Body of pancreas (tissue), 4 donors: ENCODE measurements around the gene NEGR1. TPM values are rescaled to one million over a fixed set of nuclear protein-coding genes. Genes with fewer than 3 reads are reported as not detected.
A peak's percentile ranks its signal among the peaks of the same experiment; 100 is the strongest.

Experiments
- ATAC-seq: fragments of 150-250 bp; one replicate; pipeline ENCODE4 v1.9.1; 2016
- DNase-seq, 4 donors: peaks; one replicate each; pipeline ENCODE4 v3.0.0-alpha.2; 2019
- H3K27ac ChIP-seq, 4 donors: fragments of 200-600 bp; sonication (generic); 1 replicate in 3 of 4; 2 replicates in 1 of 4; pipeline versions ENCODE4 v1.5.1 to v1.6.1; 2016 to 2019; ENCODE audit warnings: mild to moderate bottlenecking in 1 of 4, mixed read lengths in 1 of 4, moderate library complexity in 1 of 4
- H3K27me3 ChIP-seq, 2 donors: fragments of 200-600 bp; sonication (generic); one replicate each; pipeline ENCODE4 v1.6.0; 2016; ENCODE audit warnings: mild to moderate bottlenecking in 1 of 2
- H3K36me3 ChIP-seq, 2 donors: fragments of 200-600 bp; sonication (generic); replicated peaks in 1 of 2; 2 replicates each; pipeline ENCODE4 v1.5.1; 2016; ENCODE audit warnings: low read depth in 2 of 2; ENCODE audit not compliant: insufficient read depth in 1 of 2
- H3K4me1 ChIP-seq: fragments of 200-600 bp; sonication (generic); one replicate; pipeline ENCODE4 v1.6.0; 2016
- H3K4me3 ChIP-seq, 2 donors: fragments of 200-600 bp; sonication (generic); 1 replicate in 1 of 2; 2 replicates in 1 of 2; pipeline ENCODE4 v1.5.1; 2016 to 2019
- H3K9me3 ChIP-seq, 3 donors: fragments of 200-600 bp; sonication (generic); 1 replicate in 2 of 3; 2 replicates in 1 of 3; pipeline ENCODE4 v1.5.1; 2016
- POLR2A ChIP-seq, 3 donors: fragments of 450-650 bp; IDR thresholded peaks; one replicate each; pipeline ENCODE4 v1.6.1; 2016; ENCODE audit warnings: antibody characterized with exemption in 3 of 3, mild to moderate bottlenecking in 2 of 3
- WGBS, 2 donors: methylation state at CpG; one replicate each; pipeline ENCODE4 v1.1.5; 2017; 5-methylcytosine and 5-hydroxymethylcytosine counted together
- intact Hi-C: fragments of 100-400 bp; cut with DNase I; formaldehyde crosslinking; loops from one replicate; pipeline ENCODE4 v1.15.1; 2023
- total RNA-seq, 2 donors: library from RNA; depleted of rRNA; stranded (reverse); fragments of >200 nt; gene quantifications; one replicate each; pipeline ENCODE4 v1.1.0, GENCODE V29; 2016
- TF ChIP-seq, protein P1 (sequence below), 7 experiments: fragments of 450-650 bp in 4 of 7; fragments of 200-600 bp in 3 of 7; sonication (generic) in 3 of 7; IDR thresholded peaks; one replicate each; pipeline ENCODE4 v1.5.1; 2016 to 2019; ENCODE audit warnings: antibody characterized with exemption in 7 of 7

The NEGR1 gene
- total RNA-seq, 2 donors from 2014 or later = 6.3 to 9.6 TPM

DNA sequence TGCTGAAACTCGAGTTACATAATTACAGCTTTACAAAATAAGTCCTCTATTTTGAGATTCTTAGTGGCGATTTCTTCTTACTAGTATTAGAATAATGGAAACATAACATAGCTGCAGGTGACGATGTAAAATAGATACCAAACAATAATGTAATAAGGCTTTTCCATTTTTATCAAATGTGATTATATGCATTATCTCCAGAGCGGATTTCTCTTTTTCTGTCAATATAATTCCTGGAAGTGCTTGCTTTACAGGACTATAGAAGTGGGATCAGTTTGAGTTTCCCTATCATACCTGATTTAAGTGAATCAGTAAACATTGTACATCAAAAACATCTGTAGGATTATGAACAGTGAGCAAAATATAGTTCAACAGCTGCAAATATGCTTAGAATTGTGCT, 442.5 kb downstream of the NEGR1 start:
- no peaks in the 10 kb centered on the region for H3K9me3 ChIP-seq
- no peak overlapping the region for H3K4me3 ChIP-seq
- ATAC-seq = no peak
- no peak for DNase-seq
- TF ChIP-seq, protein P1, sequence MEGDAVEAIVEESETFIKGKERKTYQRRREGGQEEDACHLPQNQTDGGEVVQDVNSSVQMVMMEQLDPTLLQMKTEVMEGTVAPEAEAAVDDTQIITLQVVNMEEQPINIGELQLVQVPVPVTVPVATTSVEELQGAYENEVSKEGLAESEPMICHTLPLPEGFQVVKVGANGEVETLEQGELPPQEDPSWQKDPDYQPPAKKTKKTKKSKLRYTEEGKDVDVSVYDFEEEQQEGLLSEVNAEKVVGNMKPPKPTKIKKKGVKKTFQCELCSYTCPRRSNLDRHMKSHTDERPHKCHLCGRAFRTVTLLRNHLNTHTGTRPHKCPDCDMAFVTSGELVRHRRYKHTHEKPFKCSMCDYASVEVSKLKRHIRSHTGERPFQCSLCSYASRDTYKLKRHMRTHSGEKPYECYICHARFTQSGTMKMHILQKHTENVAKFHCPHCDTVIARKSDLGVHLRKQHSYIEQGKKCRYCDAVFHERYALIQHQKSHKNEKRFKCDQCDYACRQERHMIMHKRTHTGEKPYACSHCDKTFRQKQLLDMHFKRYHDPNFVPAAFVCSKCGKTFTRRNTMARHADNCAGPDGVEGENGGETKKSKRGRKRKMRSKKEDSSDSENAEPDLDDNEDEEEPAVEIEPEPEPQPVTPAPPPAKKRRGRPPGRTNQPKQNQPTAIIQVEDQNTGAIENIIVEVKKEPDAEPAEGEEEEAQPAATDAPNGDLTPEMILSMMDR (IDR thresholded peaks at IDR 0.05) = no peak
- no peak for TF ChIP-seq POLR2A (IDR thresholded peaks at IDR 0.05)
- H3K27me3 ChIP-seq = no peaks in the 10 kb centered on the region
- WGBS, 2 donors = 65 to 81% methylated on average over 4 of the region's 4 CpGs
- no peak overlapping the region for H3K27ac ChIP-seq
- peaks cover 4% of the 10 kb centered on the region for H3K4me1 ChIP-seq
- intact Hi-C loops = no loop called here
- H3K36me3 ChIP-seq = no peaks in the 10 kb centered on the region

DNA sequence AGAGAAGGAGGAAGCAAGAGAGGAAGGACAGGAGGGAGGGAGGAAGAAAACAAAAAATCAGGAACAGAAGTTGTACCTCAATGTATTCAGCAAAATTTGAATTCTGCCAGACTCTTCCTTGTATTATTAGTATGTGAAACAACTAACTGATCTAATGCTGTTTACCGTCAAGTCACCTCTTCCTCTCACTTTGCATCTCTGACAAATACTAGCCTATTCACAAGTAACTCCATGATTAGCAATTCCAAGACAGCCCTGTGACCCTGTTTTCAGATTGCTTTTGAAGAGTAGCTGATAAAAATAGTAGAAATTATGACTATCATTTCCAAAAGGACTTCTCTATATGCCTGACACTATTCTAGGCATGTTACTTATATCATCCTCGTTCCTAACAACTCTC, 445.4 kb downstream of the NEGR1 start:
- WGBS, 2 donors = 49 to 56% methylated on average over 2 of the region's 2 CpGs
- Histone ChIP-seq H3K27ac (no peak overlapping the region), H3K4me1 (peaks cover 18% of the 10 kb centered on the region), H3K9me3 (no peaks in the 10 kb centered on the region), H3K4me3 (no peak overlapping the region), H3K36me3 (no peaks in the 10 kb centered on the region), H3K27me3 (no peaks in the 10 kb centered on the region)
- no peak for ATAC-seq
- TF ChIP-seq POLR2A (IDR thresholded peaks at IDR 0.05) = no peak
- TF ChIP-seq, protein P1 (IDR thresholded peaks at IDR 0.05) = no peak
- no peak for DNase-seq
- intact Hi-C loops = no loop called here

- no peaks in the 10 kb centered on the region for H3K27me3 ChIP-seq
- peak overlapping the region in 1 of 4 donors; percentile 60 for H3K27ac ChIP-seq
- DNase-seq (no peak), ATAC-seq (no peak)
- H3K9me3 ChIP-seq = no peaks in the 10 kb centered on the region
- H3K4me1 ChIP-seq = peaks cover 18% of the 10 kb centered on the region
- no peaks in the 10 kb centered on the region for H3K36me3 ChIP-seq
- intact Hi-C loops = no loop called here
- TF ChIP-seq, protein P1 (IDR thresholded peaks at IDR 0.05) = no peak
- no peak for TF ChIP-seq POLR2A (IDR thresholded peaks at IDR 0.05)
- H3K4me3 ChIP-seq = no peak overlapping the region
Observed at GRCh38 chr1:71835442-71835813, 446.9 kb downstream of the NEGR1 start.

- ATAC-seq (peak; percentile 85), DNase-seq (peak; percentile 42 to 65 (median 61))
- H3K4me3 ChIP-seq = no peak overlapping the region
- H3K27me3 ChIP-seq = no peaks in the 10 kb centered on the region
- no peaks in the 10 kb centered on the region for H3K36me3 ChIP-seq
- WGBS, 2 donors = 32% methylated on average over 4 of the region's 4 CpGs
- peaks cover 18% of the 10 kb centered on the region for H3K4me1 ChIP-seq
- intact Hi-C loops = no loop called here
- TF ChIP-seq, protein P1 (IDR thresholded peaks at IDR 0.05) = no peak
- TF ChIP-seq POLR2A (IDR thresholded peaks at IDR 0.05) = no peak
- H3K27ac ChIP-seq = peak overlapping the region in 2 of 4 donors; percentile 13 to 60
- no peaks in the 10 kb centered on the region for H3K9me3 ChIP-seq
Observed at GRCh38 chr1:71834601-71835441, 447.5 kb downstream of the NEGR1 start.

DNA sequence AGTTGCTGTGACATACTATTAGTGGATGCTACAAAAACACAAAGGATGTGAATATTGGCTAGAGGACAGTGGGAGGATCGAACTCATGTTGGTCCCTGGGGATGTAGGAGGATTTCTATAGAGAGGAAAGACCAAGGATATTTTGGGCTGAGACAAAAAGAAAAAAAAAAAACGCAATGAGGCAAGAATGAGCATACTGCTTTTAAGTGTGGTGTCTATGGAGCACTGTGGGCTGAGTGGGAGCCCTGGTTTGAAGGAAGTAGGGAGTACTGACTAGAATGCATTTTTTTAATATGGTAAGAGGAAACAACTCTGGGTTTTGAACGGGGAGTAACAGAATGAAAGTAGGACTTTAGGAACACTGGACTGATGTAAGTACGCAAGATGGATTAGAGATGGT, 450.7 kb downstream of the NEGR1 start:
- DNase-seq = no peak
- intact Hi-C loops = no loop called here

More for the DNA sequence above, 450.7 kb downstream of the NEGR1 start:
- WGBS, 2 donors = 81 to 93% methylated on average over 4 of the region's 4 CpGs
- H3K9me3 ChIP-seq = no peaks in the 10 kb centered on the region
- H3K36me3 ChIP-seq = no peaks in the 10 kb centered on the region
- TF ChIP-seq, protein P1 (IDR thresholded peaks at IDR 0.05) = no peak
- no peak for TF ChIP-seq POLR2A (IDR thresholded peaks at IDR 0.05)
- H3K4me1 ChIP-seq = peaks cover 23% of the 10 kb centered on the region
- H3K4me3 ChIP-seq = no peak overlapping the region
- no peak overlapping the region for H3K27ac ChIP-seq
- ATAC-seq = no peak
- H3K27me3 ChIP-seq = no peaks in the 10 kb centered on the region
